GM21515 (cell line): ENCODE results near the gene IL17RD.

Experiments
- ATAC-seq: cut with Tn5 transposase; IDR thresholded peaks from one replicate; pipeline ENCODE4 v1.9.1; 2021; ENCODE audit not compliant: unreplicated experiment

IL17RD gene

DNA sequence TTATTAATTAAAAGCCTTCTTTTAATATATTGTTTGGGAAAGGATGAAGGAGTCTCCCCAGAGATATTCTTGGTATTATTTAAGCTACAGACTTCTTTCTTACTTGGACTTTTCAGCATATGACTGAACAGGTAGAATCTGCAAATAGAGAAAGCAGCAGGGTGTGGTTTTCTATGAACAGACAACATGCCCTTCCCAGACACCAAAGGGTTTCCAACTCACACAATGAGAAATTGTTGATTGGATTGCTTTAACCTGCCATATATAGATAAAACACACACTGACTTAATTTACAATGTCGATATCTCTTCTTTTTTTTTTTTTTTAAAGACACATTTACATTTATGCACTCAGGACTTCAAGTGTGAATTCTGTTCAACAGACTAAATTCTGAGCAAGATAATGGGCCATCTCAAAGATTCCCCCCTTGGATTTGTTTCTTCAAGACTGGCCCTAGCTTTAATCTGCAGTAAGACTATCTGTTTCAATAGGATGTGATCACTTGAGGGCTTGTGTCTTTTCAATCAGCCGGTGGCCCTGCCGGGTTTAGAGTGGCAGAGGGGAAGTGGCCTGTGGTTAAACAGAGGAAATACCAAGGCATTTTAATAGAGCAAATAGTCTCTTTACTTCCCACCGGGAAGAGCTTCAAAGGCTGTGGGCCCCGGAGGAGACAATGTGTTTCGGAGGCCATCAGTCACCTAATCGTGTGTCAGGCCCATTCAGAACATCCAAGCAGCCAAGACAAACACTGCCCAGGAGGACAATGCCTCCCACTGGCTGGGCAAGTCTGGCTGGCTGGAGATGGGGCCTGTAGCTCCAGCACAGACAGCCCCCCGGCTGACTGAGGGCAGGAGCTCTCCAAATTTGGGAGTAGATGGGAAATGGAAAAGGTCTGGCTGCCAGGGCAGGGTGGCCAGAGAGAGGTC lies 6.1 kb downstream of the IL17RD start:
- no peak for ATAC-seq

DNA sequence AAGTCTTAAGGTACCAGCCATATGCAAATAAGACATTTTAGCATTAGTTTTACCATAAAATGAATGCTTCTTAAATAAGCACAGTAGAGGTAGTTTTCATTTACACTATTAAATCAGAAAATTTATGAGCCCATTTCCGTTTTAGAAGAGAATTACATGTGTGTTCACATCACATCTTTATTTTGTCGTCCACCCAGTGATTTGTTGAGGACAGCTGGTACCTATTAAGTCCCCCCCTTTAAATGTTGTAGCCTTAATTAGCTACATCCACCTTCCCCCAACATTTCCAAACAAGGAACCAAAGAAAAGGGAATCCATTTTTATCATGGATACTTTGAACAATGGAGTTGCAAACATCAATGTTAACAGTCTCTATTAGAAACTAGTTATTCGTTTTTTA lies 6.8 kb downstream of the IL17RD start:
- ATAC-seq, result no peak

DNA sequence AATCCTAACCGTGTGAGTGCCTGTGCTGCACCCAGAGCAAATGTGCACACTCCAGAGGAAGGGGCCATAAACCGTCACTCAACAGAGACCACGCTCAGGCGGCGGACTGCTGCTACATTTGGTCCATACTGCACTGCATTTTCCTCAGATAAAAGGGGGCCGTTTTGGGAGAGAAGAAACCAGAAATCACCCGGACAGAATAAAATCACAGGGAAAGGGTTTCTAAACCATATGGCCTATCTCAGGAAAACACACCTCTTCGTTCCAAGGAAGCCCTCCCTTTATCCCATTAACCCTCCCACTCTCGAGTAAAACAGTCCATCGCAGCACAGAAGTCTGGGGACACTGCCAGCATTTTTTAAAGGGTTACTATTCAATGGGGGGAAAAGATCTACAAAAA lies 7.6 kb downstream of the IL17RD start:
- ATAC-seq, result no peak

DNA sequence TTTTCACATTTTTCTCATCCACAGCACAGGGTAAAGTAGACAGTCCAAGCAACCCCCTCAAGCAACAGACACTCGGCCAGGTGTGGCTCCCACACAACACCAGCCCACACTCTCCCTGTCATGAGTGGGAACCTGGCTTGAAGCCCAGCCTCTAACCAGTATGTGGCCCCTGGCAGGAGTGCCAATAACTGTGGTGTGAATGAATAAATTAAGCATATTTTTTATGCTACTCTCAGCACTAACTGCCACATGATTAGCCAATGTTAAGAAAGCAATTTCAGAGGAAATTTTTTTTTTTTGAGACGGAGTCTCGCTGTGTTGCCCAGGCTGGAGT lies 9.9 kb downstream of the IL17RD start:
- no peak for ATAC-seq

DNA sequence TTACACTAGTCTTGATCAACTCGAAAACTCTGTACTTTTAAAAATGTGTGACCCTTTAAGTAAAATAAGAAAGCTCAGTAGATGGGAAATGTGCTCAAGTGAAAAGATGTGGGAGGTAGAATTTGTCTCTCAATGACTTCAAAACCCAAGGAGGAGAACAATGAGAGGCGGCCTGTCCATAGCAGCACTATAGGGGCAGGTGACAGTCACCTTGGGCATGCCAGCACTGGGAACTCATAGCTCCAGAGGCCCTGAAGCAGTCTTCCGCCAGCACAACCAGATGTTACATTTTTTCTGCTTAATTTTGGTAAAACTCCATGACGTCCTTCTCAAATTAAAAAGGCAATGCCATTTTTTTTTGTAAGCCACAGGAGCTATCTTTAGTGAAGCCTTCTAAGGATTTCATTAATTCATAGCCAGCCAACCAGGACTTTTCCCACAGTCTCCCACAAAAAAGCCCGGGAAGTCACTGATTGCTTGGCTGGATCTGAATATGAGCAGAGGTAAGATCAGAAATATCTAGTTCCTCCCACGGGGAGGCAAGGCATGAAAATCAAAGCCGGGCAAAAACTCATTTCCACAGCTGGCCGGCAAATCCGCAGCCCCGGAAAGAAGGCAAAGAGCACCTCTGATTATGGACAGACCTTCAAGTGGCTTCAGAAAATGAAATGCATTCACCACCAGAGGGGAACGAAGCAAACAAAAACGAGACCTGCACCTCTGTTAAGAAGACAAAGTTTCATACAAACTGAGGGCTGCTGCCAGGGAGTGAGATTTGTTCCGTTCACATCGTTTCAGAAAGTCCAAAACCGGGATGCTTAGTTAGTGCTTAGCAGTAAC lies 10.5 kb downstream of the IL17RD start:
- ATAC-seq, result no peak

DNA sequence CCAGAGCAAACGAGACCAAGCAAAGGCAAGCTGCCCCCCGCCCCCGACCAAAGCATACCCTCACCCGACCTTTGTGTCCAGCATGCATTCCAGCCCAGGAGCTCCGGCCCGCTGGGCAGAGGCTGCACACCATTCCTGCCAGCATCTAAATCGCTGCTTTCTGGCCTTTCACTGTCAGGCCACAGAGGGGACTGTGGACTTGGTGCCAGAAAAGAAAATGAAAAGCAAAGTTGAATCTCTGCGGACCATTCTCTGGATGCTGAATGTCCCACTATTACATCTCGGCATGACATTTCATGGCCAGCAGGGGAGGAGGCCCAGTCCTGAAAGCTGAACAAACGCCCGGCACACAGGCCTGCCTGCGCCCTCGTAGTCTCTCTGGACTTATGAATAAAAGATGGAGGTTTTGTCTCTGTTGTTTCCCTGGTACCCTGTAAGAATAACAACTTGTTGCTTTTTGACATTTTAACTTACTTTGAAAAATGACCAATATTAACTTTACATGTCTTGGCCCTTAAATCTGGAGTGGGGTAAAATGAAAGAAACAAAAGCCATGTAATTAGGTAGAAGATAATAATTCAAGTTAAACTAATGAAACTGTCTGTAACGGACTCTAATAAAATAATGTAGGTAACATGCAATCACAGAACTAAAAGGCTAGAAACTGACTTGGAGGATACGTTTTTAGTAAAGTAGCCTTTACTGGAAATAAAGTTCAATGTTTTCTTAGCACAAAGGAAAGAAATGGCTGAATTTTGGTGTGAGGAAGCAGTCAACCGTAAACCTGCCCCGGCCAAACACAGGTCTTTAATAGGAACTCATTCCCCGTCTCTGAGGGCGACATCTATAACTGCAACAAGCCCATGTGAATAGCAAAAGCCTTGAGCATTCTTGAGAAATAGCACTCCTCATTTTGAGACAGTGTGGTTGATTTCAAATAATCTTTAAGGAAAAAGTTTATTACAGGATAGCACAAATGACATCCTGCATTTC lies 12.7 kb downstream of the IL17RD start:
- no peak for ATAC-seq

DNA sequence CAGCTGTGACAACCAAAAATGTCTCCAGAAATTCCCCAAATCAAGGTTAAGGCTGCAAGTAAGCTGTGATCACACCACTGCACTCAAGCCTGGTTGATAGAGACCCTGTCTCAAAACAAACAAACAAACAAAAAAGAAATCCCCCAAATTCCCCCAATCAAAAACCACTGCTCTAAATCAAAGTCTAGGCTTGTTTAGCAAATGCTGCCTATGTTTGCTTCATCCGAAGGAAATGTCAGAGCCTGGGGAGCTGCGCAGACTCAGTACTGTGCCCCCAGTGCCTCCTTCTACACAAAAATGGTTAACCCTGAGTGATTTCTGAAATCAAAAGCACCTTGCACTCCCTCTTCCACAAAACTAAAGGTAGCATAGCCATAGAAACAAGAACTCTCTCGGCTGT lies 13.4 kb downstream of the IL17RD start:
- ATAC-seq, result no peak

DNA sequence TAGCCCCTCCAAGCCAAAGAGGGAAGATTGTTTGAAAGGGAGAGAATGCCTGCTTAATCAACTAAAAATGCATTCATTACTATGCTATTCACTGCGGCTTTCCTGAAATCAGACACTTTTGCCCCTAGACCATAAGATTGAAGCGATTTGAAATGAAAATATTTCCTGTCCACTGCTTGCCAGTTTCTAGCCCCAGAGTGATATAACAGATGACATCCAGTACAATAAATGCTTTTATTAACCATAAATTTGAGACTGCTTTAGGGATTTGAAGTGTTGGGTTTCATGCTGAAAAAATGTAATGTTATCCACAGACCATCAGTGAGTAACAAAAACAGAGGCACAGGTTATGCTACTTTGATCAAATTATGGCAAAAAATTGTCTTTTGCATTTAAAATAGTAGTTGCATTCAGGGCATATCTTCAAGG lies 14.1 kb downstream of the IL17RD start:
- no peak for ATAC-seq

DNA sequence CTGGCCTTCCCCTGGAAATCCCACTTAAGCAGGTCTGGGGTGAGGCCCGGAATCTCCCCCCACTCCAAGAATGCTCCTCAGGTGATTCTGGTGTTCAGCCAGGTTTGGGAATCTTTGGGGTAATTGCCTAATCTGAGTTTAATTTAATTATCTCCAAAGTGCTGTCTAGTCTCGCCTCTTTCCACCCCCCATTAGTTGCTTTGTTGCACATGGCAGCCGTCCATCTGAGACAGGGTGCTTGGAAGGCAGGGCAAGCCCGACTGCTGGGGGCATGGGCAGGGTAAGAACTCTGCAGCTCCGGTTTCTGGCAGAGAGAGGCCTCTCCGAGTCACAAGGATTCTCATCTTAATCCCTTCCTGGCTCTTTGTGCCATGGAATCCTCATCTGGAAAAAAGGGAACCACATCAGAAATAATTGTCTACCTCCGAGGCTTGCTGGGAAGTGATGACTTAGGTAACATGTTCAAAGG lies 15.0 kb downstream of the IL17RD start:
- no peak for ATAC-seq

DNA sequence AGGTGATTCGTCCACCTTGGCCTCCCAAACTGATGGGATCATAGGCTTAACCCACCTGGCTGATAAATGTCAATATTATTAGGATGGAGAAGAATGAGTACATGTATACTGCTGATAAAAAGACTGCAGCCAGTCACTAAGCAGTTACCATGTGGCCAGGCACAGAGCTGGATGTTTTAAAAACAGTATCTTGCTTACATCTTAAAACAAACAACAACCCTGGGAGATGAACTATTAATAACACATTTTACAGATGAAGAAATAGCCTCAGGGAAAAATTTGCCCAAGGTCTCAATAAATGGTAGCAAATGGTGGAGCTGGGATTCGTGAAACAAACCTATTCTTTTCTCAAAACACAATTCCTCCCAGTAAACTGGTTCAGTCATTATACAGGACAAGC lies 18.1 kb downstream of the IL17RD start:
- no peak for ATAC-seq

DNA sequence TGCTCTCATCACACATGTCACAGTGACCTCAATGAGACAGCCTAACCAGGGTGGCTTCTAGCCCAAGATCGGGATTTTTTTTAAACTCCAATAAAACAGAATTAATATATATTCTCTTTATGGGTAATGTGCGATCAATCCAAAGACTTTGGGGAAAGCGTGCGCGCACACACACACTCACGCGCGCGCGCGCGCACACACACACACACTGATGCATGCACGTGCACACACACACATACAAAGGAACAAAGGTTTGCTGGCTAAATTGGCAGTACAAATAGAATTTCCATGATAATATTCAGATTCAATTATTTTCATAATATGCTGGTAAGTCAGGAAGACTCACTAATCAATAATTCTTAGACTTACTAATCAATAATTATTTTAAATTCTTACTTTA lies 19.3 kb downstream of the IL17RD start:
- no peak for ATAC-seq

DNA sequence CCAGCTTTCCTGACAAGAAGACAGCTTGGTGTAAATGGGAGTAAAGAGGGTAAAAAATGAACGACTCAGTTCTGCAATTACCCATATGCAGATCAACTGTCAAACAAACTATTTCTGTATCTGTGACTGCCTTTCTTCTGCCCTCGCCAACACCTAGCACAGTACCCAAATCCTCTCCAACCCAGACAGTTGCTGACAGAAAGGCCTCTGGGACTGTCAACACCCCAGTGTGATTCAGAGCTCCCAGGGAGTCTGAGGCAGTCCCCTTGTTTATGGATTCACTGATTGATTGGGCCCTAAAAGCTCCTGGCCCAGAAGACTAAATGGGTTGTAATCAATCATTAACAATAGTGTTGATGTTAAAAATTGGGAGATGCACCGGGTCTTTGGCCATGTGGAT lies 20.2 kb downstream of the IL17RD start:
- ATAC-seq, result no peak

DNA sequence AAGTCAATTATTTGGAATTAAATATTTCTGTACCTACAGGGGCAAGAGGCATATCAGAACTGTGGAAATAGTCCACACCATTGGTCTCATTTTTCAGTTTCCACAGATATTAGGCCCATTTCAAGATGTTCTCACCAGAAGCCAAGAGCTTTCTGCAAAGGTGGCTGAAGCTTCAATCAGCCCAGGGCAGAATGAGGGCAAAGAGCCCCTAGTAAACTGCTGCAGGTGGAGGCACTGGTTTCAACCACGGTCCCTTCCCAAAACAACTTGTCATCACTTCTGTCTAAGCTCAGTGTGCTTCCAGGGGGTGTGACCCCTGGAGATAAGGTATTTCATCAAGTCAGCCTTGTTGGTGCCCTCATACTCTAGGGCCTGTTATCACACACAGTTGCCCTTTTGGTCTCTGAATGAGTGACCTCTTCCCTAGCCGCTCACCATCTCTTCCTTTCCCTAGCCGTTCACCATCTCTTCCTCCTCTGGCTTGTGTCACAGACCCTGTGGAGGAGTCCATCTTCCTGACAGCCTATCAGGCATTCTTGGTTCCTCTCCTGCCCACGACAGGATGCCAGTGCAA lies 21.2 kb downstream of the IL17RD start:
- no peak for ATAC-seq

DNA sequence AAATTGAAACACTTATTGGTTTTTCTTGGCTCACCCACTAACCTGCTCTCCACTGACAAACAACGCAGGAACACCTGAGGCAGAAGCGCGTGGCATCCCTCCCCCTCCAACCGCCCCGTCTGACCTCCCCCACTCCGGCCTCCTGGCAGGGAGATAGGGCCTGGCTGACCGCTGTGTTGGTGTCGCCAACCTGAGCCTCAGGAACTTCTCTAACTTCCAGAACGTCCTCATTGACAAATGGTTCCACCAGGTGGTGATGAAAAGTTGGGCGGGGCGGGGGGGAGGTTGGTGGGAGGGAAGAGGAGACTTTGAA lies 22.8 kb downstream of the IL17RD start:
- no peak for ATAC-seq

DNA sequence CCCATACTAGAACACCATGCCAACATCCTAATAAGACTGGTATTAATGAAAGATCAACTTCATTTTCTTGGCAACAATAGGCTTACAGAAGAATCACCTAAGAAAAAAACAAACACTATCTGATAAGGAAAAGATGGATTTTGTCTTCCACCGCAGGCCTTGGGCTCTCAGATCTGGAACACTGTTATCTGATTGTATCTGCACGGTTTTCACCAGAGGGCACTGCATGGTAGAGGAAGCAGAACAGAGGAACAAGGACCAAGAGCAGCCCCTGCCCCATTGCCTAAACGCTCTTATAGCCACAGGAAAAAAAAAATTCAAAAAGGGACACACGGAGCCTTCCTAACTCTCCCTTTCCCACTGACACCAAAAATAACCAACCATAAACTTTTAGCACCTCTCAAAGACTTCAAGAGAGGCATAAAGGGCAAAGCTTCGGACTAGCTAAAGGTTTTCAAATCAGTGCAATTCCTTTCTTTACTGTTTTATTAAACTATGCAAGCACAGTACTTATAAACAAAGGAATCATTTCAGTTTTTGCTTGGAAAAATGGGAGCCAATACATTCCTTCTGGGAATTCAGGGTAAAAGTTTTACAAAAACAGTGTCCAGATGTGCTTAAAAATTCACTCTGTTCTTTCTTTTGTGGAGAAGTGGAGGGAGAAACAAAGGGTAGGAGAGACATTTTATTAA lies 23.3 kb downstream of the IL17RD start:
- no peak for ATAC-seq

DNA sequence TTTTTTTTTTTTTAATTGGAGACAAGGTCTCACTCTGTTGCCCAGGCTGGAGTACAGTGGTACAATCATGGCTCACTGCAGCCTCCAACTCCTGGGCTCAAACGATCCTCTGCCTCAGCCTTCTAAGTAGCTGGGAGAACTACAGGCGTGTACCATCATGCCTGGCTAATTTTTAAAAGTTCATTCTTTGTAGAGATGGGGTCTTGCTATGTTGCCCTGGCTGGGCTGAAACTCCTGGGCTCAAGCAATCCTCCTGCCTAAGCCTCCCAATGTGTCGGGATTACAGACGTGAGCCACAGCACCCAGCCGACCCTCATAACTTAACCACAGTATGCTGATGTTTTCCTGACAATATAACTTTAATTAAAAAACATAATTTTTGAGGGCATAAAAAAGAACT lies 24.3 kb downstream of the IL17RD start:
- no peak for ATAC-seq

DNA sequence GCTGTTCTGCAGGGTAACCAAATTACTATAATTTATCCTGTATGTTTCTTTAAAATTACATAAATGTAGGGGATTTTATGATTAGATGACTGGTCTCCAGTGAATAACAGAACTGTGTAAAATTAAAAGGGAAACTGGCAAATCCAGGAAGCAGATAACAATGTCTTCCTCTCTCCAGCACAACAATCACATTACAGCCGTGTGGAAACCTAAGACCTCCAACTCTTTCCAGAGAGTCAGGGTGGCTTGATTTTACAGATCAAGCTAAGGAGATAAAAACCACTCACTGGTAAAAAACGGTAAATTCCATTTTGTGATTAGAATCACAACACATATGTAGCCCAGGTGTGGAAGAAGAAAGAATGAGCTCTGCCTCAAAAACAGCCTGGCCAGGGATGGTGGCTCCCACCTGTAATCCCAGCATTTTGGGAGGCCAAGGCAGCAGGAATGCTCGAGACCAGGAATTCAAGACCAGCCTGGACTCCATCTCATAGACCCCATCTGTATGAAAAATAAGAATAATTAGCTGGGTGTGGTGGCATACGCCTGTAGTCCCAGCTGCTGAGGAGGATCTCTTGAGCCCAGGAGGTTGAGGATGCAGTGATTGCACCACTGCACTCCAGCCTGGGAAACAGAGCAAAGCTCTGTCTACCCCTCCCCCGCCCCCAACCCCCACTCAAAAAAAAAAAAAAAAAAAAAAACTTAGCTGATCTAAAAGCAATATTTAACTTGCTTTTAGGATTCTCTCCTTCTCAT lies 29.0 kb downstream of the IL17RD start:
- ATAC-seq, result no peak

DNA sequence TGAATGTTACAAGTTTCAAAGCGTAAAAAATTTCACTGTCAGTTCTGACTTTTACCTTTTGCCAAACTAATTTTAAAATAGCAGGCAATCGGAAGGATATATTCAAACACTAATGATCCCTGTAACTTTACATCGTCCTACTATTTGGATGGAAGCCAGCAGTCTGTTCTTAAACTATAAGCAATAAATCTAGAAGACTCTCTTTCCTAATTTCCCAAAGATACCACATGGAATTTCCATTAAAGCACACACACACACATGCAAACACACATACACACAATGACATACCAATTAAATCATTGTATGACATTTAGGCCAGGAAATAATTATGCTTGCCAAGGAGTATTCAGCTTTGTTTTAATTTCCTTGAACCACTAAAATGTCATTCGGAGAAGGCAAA lies 32.0 kb downstream of the IL17RD start:
- ATAC-seq, result no peak

DNA sequence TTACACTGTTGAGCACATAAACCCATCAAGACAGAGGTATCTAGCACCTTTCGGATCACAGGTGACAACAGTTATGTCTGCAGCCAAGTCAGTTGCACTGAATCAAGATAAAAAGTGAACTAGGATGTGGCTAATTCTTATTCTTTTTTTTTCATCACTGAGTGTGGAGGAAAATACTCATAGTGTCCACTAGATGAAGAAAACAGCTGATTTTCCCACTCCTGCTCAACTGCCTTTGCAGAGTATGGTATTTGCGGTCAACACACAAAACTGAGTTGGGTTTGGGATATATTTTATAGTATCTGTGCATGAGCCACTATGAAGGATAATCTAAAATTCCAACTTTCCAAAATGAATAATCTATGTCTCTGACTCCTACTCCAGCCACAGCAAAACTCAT lies 32.5 kb downstream of the IL17RD start:
- ATAC-seq, result no peak

DNA sequence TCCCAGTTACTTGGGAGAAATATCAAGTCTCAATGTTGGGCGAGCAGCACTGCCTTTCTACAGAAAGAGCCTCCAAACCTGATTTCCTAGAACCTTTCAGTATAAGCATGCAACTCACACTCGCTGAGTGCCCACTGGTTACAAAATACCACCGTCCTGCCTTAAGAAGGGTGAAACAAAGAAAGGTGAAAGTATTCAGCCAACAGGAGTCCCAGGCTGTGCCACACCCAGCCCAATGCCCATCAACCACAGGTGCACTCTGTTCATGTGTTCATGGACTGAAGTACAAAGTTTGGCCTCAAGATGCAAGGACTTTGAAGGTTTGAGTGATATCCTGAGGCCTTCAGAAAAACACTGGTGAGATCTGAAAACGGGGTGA lies 34.0 kb downstream of the IL17RD start:
- ATAC-seq, result no peak
